Left ventricle myocardium inferior (tissue), 1 donor: ENCODE measurements around the gene C1orf21. TPM values are rescaled to one million over a fixed set of nuclear protein-coding genes. Genes with fewer than 3 reads are reported as not detected.
A peak's percentile ranks its signal among the peaks of the same experiment; 100 is the strongest.

ENCODE experiments used
- DNase-seq: peaks from one replicate; pipeline ENCODE4 v3.0.0-alpha.2; 2020
- H3K27ac ChIP-seq: fragments of 200-600 bp; replicated peaks from 2 replicates; pipeline ENCODE4 v1.8.0; 2021
- H3K27me3 ChIP-seq: fragments of 200-600 bp; 2 replicates; pipeline ENCODE4 v1.8.0; 2021; ENCODE audit warnings: low read depth
- H3K36me3 ChIP-seq: fragments of 200-600 bp; 2 replicates; pipeline ENCODE4 v1.8.0; 2021
- H3K4me1 ChIP-seq: fragments of 200-600 bp; 2 replicates; pipeline ENCODE4 v1.8.0; 2021
- H3K4me3 ChIP-seq: fragments of 200-600 bp; 2 replicates; pipeline ENCODE4 v1.8.0; 2021; ENCODE audit warnings: mild to moderate bottlenecking, moderate library complexity
- H3K9me3 ChIP-seq: fragments of 200-600 bp; replicated peaks from 2 replicates; pipeline ENCODE4 v1.8.0; 2021
- intact Hi-C: fragments of 100-400 bp; cut with micrococcal nuclease; formaldehyde crosslinking; loops from one replicate; pipeline ENCODE4 v1.11.0; 2022
- total RNA-seq: library from RNA; stranded (reverse); fragmentation: NEBNext Ultra II Directional; extraction: Animal tissue kit (Norgen Biotek cat#: 25700); gene quantifications from one replicate; pipeline ENCODE4 v1.2.1, GENCODE V29; 2021
- TF ChIP-seq, protein P1 (sequence below): fragments of 200-600 bp; IDR thresholded peaks from 2 replicates; pipeline ENCODE4 v1.8.0; 2021; ENCODE audit warnings: antibody characterized with exemption, mild to moderate bottlenecking, borderline replicate concordance
- donor health status: DM: no; HTN: yes; CAD: no; lungs with severe emphysema.

The C1orf21 gene
- total RNA-seq, 1 donor from 2014 or later: 79.9 TPM

DNA sequence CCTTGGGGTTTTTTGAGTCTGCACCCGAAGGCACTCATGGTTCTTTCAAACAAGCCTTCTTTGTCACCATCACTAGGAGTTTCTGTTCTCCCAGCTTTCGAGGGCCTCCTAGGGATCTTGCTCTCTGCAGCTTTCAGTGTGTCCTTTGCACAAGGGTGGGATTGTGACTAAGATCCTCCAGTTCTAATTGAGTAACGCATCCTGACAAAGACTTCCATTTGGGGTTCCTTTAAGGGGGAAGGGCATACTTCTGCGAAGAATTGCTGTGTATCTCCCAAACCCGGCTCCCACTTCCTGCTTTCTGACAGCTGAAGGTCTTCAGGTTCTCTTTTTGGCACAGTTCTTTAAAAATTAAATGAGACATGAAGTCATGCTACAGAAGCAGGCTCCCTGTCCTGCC is 228.5 kb downstream of the C1orf21 start:
- H3K27ac ChIP-seq: peak overlapping the region; percentile 29
- H3K4me1 ChIP-seq: peaks cover 52% of the 10 kb centered on the region
- no peaks in the 10 kb centered on the region for H3K9me3 ChIP-seq
- no peak for DNase-seq
- intact Hi-C loops: no loop called here
- TF ChIP-seq, protein P1, sequence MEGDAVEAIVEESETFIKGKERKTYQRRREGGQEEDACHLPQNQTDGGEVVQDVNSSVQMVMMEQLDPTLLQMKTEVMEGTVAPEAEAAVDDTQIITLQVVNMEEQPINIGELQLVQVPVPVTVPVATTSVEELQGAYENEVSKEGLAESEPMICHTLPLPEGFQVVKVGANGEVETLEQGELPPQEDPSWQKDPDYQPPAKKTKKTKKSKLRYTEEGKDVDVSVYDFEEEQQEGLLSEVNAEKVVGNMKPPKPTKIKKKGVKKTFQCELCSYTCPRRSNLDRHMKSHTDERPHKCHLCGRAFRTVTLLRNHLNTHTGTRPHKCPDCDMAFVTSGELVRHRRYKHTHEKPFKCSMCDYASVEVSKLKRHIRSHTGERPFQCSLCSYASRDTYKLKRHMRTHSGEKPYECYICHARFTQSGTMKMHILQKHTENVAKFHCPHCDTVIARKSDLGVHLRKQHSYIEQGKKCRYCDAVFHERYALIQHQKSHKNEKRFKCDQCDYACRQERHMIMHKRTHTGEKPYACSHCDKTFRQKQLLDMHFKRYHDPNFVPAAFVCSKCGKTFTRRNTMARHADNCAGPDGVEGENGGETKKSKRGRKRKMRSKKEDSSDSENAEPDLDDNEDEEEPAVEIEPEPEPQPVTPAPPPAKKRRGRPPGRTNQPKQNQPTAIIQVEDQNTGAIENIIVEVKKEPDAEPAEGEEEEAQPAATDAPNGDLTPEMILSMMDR: no peak
- H3K36me3 ChIP-seq: peaks cover 8% of the 10 kb centered on the region
- no peaks in the 10 kb centered on the region for H3K27me3 ChIP-seq
- no peak overlapping the region for H3K4me3 ChIP-seq

DNA sequence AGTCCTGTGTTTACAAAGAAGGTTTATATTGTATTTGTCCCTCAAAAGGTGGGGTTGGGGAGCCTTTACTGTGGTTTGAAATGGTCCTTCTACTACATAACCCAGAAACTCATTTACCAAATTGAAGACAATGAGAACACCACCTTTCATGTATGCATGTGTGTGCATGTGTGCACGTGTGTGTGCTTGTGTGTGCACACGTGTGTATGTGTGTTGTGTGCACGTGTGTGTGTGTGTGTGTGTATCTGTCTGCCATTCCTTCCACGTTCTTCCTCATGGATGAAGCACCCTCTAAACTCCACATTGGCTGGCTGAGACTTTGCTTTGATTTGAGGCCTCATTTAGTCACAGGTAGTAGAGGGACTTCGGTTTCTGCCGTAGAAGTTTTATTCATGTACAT is 229.7 kb downstream of the C1orf21 start:
- TF ChIP-seq, protein P1: no peak
- no peak for DNase-seq
- no peaks in the 10 kb centered on the region for H3K27me3 ChIP-seq
- H3K4me1 ChIP-seq: peaks cover 52% of the 10 kb centered on the region
- no peak overlapping the region for H3K27ac ChIP-seq
- intact Hi-C loops: no loop called here
- no peaks in the 10 kb centered on the region for H3K9me3 ChIP-seq
- no peak overlapping the region for H3K4me3 ChIP-seq
- H3K36me3 ChIP-seq: peaks cover 8% of the 10 kb centered on the region

DNA sequence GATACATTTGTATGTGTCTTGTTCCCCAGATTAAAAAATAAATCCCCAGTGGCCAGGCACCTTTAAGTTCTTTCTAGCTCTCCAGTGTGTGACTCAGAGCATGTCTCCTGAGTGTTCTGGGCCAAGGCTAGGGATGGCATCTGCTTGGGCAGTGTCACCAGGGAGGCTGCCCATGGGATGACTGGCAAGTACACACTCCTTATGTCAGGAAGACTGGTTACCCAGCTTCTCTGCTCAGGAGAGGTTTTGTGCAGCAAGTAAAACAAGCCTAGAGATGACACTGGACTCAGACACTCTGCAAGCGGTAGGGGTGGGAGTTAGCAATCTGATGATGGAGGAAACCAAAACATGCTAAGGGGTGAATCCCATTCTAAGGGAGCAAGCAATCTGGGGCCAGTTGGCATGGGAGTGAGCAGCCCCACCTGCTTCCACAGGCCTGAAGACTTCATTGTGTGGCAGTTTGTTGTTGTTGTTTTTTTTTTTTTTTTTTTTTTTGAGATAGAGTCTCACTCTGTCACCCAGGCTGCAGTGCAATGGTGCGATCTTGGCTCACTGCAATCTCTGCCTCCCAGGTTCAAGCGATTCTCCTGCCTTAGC is 230.7 kb downstream of the C1orf21 start:
- Histone ChIP-seq H3K27ac (no peak overlapping the region), H3K27me3 (no peaks in the 10 kb centered on the region), H3K4me1 (peaks cover 52% of the 10 kb centered on the region), H3K9me3 (no peaks in the 10 kb centered on the region), H3K4me3 (no peak overlapping the region), H3K36me3 (peaks cover 8% of the 10 kb centered on the region)
- intact Hi-C loops: no loop called here
- TF ChIP-seq, protein P1: no peak
- DNase-seq: no peak

DNA sequence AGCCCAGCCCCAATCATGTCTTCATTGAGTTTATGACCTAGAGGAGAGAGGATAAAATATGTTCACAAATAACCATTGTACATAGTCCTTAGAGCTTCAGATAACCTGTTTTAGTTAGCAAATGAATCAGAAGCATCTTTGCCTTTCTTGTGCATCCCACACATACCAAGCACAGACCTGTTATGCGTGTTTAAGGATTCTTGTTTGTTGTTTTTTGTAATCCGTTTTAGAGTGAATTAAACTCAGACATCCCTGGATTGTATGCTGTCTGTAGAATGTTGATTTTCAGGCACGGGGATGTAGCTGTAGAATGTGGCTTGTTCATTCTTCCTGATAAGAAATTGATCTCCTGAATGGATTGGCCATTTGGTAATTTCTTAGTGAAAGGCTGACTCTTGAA is 232.0 kb downstream of the C1orf21 start:
- Histone ChIP-seq H3K4me1 (peaks cover 64% of the 10 kb centered on the region), H3K27ac (no peak overlapping the region), H3K27me3 (no peaks in the 10 kb centered on the region), H3K9me3 (no peaks in the 10 kb centered on the region), H3K36me3 (peaks cover 8% of the 10 kb centered on the region), H3K4me3 (no peak overlapping the region)
- no peak for DNase-seq
- TF ChIP-seq, protein P1: no peak
- intact Hi-C loops: no loop called here

DNA sequence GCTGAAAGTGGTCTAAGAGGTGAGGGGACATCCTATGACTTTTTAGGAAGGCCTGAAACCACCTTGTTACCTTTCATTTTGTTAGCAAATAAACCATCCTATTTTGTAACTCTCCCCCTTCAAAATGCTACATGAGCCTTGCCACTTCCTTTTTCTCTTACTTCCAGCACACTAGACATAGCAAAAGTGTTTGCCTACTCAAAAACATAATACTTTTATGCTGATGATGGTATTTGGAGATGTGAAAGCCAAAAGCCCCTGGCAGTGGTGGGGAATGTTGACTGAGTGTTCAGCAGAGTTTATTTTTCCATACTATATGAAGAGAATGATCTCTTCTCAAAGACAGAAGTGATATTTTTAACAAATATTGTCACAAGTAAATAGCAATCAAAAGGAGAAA is 233.6 kb downstream of the C1orf21 start:
- no peaks in the 10 kb centered on the region for H3K27me3 ChIP-seq
- DNase-seq: no peak
- H3K9me3 ChIP-seq: no peaks in the 10 kb centered on the region
- intact Hi-C loops: no loop called here
- peaks cover 72% of the 10 kb centered on the region for H3K4me1 ChIP-seq
- no peak overlapping the region for H3K4me3 ChIP-seq
- H3K27ac ChIP-seq: peak overlapping the region; percentile 93
- TF ChIP-seq, protein P1: no peak
- H3K36me3 ChIP-seq: peaks cover 8% of the 10 kb centered on the region
